SJCRH30 (cell line): ENCODE results near the gene CFAP45. TPM values are rescaled to one million over a fixed set of nuclear protein-coding genes. Genes with fewer than 3 reads are reported as not detected.

Experiments used
- total RNA-seq: library from RNA; depleted of rRNA; stranded (reverse); fragments of >200 nt; shearing (Covaris generic); gene quantifications from 2 replicates; pipeline ENCODE4 v1.2.3, GENCODE V29; 2014; rRNA removed

CFAP45 gene
- total RNA-seq, 1 experiment from 2014 or later = 0.42 TPM

Other genes starting within 250 kb of the CFAP45 start
- gene CRP, start 185.6 kb downstream of the CFAP45 start, total RNA-seq = not detected in 2 replicates
- gene DUSP23, start 119.2 kb downstream of the CFAP45 start, total RNA-seq = not detected in 2 replicates
- not detected in 2 replicates for gene FCRL6, start 97.8 kb downstream of the CFAP45 start, total RNA-seq
- 0.05 TPM in 1 of 2 replicates, not detected in the other for gene SLAMF8, start 73.3 kb downstream of the CFAP45 start, total RNA-seq
- gene VSIG8, start 37.5 kb downstream of the CFAP45 start, total RNA-seq = not detected in 2 replicates
- gene TAGLN2, start 25.3 kb upstream of the CFAP45 start, total RNA-seq = 82.6 and 85.4 TPM in 2 replicates
- 0.06 and 0.08 TPM in 2 replicates for gene IGSF9, start 45.4 kb upstream of the CFAP45 start, total RNA-seq
- gene SLAMF9, start 54.1 kb upstream of the CFAP45 start, total RNA-seq = not detected in 2 replicates
- gene PIGM, start 131.8 kb upstream of the CFAP45 start, total RNA-seq = 5.0 and 6.3 TPM in 2 replicates
- 0.14 TPM in 1 of 2 replicates, not detected in the other for gene KCNJ10, start 170.0 kb upstream of the CFAP45 start, total RNA-seq
- not detected in 2 replicates for gene KCNJ9, start 181.4 kb upstream of the CFAP45 start, total RNA-seq
- 5.4 and 6.8 TPM in 2 replicates for gene IGSF8, start 198.5 kb upstream of the CFAP45 start, total RNA-seq
- 40.2 and 44.2 TPM in 2 replicates for gene ATP1A2, start 215.6 kb upstream of the CFAP45 start, total RNA-seq